GM12878 (cell line): ENCODE data around the gene LYRM4. TPM values are rescaled to one million over a fixed set of nuclear protein-coding genes. Genes with fewer than 3 reads are reported as not detected.

Source experiments
- ATAC-seq: fragments of 200-7000 bp; cut with Tn5 transposase; 3 replicates; pipeline ENCODE4 v1.9.1; 2020; ENCODE audit warnings: mild to moderate bottlenecking, moderate library complexity
- BruUV-seq: library from RNA; stranded (reverse); fragments of 400-500 nt; replicated peaks from 2 replicates; lab custom pipeline; 2021; lab: Mats Ljungman, UMichigan
- CTCF ChIA-PET: fragments of 300-600 bp; sonication (Branson Sonifier 250); formaldehyde crosslinking; extraction: SDS; loops from one replicate; lab custom pipeline; 2021; ENCODE audit warnings: inconsistent platforms; lab: Yijun Ruan, JAX
- POLR2A ChIA-PET: fragments of 350-600 bp; formaldehyde crosslinking; extraction: SDS; loops from one replicate; lab custom pipeline; 2021; ENCODE audit warnings: inconsistent platforms; lab: Charles Lee
- RAD21 ChIA-PET: fragments of 300-600 bp; sonication (Branson Sonifier 250); formaldehyde crosslinking; loops from one replicate; lab custom pipeline; 2023; ENCODE audit warnings: antibody characterized with exemption; ENCODE audit not compliant: unreplicated experiment; lab: Charles Lee
- SMC1A ChIA-PET: fragments of 300-600 bp; sonication (Branson Sonifier 250); formaldehyde crosslinking; loops from one replicate; lab custom pipeline; 2023; ENCODE audit not compliant: unreplicated experiment, uncharacterized antibody; lab: Charles Lee
- DNase-seq: peaks from one replicate; pipeline ENCODE4 v3.0.0-alpha.2; 2011; ENCODE audit warnings: low read depth, low spot score
- FAIRE-seq: peaks from 3 replicates; lab custom pipeline; 2011; peaks lifted over from hg19 to GRCh38; lab: Jason Lieb, UNC
- H2AFZ ChIP-seq: 2 replicates; pipeline ENCODE4 v1.6.0; 2011; ENCODE audit warnings: low read depth, low read length, control low read depth; ENCODE audit not compliant: control insufficient read depth
- H3K27ac ChIP-seq: 2 replicates; pipeline ENCODE4 v1.5.1; 2011; ENCODE audit warnings: control low read depth; ENCODE audit not compliant: control insufficient read depth, insufficient read depth
- H3K27me3 ChIP-seq, 2 experiments: replicated peaks in 1 of 2; 2 replicates each; pipeline versions ENCODE4 v1.6.0 to v1.6.1; 2011; ENCODE audit warnings: low read length in 1 of 2; ENCODE audit not compliant: control insufficient read depth in 2 of 2, insufficient read depth in 2 of 2
- H3K36me3 ChIP-seq, 2 experiments: 2 replicates each; pipeline ENCODE4 v1.5.1; 2011; ENCODE audit warnings: low read length in 1 of 2; ENCODE audit not compliant: control insufficient read depth in 2 of 2, insufficient read depth in 2 of 2
- H3K4me1 ChIP-seq: 2 replicates; pipeline ENCODE4 v1.6.1; 2011; ENCODE audit warnings: mild to moderate bottlenecking, low read length, moderate library complexity, mixed read lengths; ENCODE audit not compliant: control insufficient read depth, insufficient read depth
- H3K4me2 ChIP-seq: 2 replicates; pipeline ENCODE4 v1.6.0; 2011; ENCODE audit warnings: control low read depth; ENCODE audit not compliant: control insufficient read depth, insufficient read depth
- H3K4me3 ChIP-seq: fragments of 200-600 bp; sonication (generic); 2 replicates; pipeline ENCODE4 v1.5.1; 2016
- H3K79me2 ChIP-seq: 2 replicates; pipeline ENCODE4 v1.6.0; 2011; ENCODE audit warnings: low read length; ENCODE audit not compliant: control insufficient read depth, insufficient read depth
- H3K9ac ChIP-seq: 2 replicates; pipeline ENCODE4 v1.8.0; 2011; ENCODE audit warnings: low read length, control low read depth, mixed read lengths; ENCODE audit not compliant: control insufficient read depth, insufficient read depth
- H3K9me3 ChIP-seq: replicated peaks from 3 replicates; pipeline ENCODE4 v1.5.1; 2011; ENCODE audit warnings: mild to moderate bottlenecking, low read length; ENCODE audit not compliant: control insufficient read depth, insufficient read depth
- H4K20me1 ChIP-seq: 2 replicates; pipeline ENCODE4 v1.6.0; 2011; ENCODE audit not compliant: control insufficient read depth, insufficient read depth
- E4F1 ChIP-seq: fragments of 450-650 bp; IDR thresholded peaks from 2 replicates; pipeline ENCODE4 v1.6.1; 2018; ENCODE audit warnings: borderline replicate concordance, mild to moderate bottlenecking; ENCODE audit not compliant: partially characterized antibody
- NKRF ChIP-seq: fragments of 450-650 bp; conservative IDR thresholded peaks from 2 replicates; pipeline ENCODE4 v1.6.1; 2017; ENCODE audit warnings: mild to moderate bottlenecking, moderate library complexity
- SP1 ChIP-seq: IDR thresholded peaks from one replicate; pipeline ENCODE4 v1.6.1; 2011; ENCODE audit warnings: low read depth, low read length
- ZBED1 ChIP-seq: IDR thresholded peaks from 2 replicates; pipeline ENCODE4 v1.6.1; 2016; ENCODE audit warnings: borderline replicate concordance
- WGBS: methylation state at CpG from one replicate; pipeline ENCODE4 v1.1.6; 2016; ENCODE audit warnings: low lambda C conversion rate; ENCODE audit not compliant: insufficient replicate concordance, insufficient coverage; ENCODE audit errors: missing lambda C conversion rate; 5-methylcytosine and 5-hydroxymethylcytosine counted together
- in situ Hi-C: fragments of 300-500 bp; cut with MboI; formaldehyde crosslinking; loops from 9 replicates; pipeline ENCODE4 v1.14.3; 2018; ENCODE audit warnings: mixed read lengths
- intact Hi-C: fragments of 100-400 bp; cut with micrococcal nuclease; formaldehyde crosslinking; loops from one replicate; pipeline ENCODE4 v1.14.2; 2022; ENCODE audit not compliant: unreplicated experiment
- polyA plus RNA-seq, 11 experiments: library from polyadenylated mRNA; depleted of rRNA in 4 of 11; unstranded in 6 of 11; stranded (reverse) in 5 of 11; fragments of >200 nt; fragmentation: Nextera tagmentation in 4 of 11; fragmentation: Illumina TruSeq in 1 of 11; extraction: Ambion mirVana in 4 of 11; extraction: Trizol in 1 of 11; gene quantifications; 1 replicate in 1 of 11; 2 replicates in 10 of 11; pipeline versions ENCODE4 v1.2.1 to v1.2.3, GENCODE V29; 2011 to 2016; ENCODE audit warnings: inconsistent platforms in 2 of 11, missing spikeins in 2 of 11, low read depth in 1 of 11
- total RNA-seq, 4 experiments: library from RNA; depleted of rRNA in 3 of 4; stranded (reverse); fragments of >200 nt in 3 of 4; fragmentation: Illumina TruSeq in 1 of 4; extraction: Trizol in 1 of 4; gene quantifications; 2 replicates each; pipeline versions ENCODE4 v1.2.1 to v1.2.3, GENCODE V29; 2013 to 2021

Gene LYRM4
- total and polyA plus RNA-seq, 10 of the 15 experiments (the other 5 are each of a cell fraction or from before 2014, with no cell fraction given): 32.7 to 66.8 (median 44.0) TPM

GRCh38 chr6:5235830-5236229, 24.9 kb downstream of the LYRM4 start:
- Histone ChIP-seq H4K20me1 (no peaks in the 10 kb centered on the region), H3K4me3 (no peak overlapping the region), H3K36me3 (peaks cover 4 to 8% of the 10 kb centered on the region in 2 experiments; a peak in 3 of 4 replicates), H3K27ac (no peak overlapping the region), H2AFZ (no peak overlapping the region), H3K27me3 (no peaks in the 10 kb centered on the region), H3K4me2 (no peak overlapping the region), H3K4me1 (peaks cover 20% of the 10 kb centered on the region), H3K79me2 (no peaks in the 10 kb centered on the region), H3K9ac (no peak overlapping the region), H3K9me3 (no peaks in the 10 kb centered on the region)
- ChIA-PET SMC1A (interaction anchor here (0.7 to 1.0 kb wide), 2 partner anchors 25 to 67 kb away, joined by 3 to 4 read pairs; partner anchors contain the start of gene LYRM4), CTCF (interaction anchor here (0.6 to 1.1 kb wide), 4 partner anchors 11 to 167 kb away, joined by 3 to 4 read pairs (median 4); no protein-coding TSS in a partner anchor), POLR2A (interaction anchor here (0.6 to 1.1 kb wide), 2 partner anchors 9 to 44 kb away, joined by 3 read pairs; no protein-coding TSS in a partner anchor), RAD21 (interaction anchor here (1.7 kb wide), 1 partner anchor 20 kb away, joined by 3 read pairs; no protein-coding TSS in a partner anchor)
- ATAC-seq (no peak), FAIRE-seq (no peak), DNase-seq (no peak)
- BruUV-seq: no TSS peak
- no peak for TF ChIP-seq NKRF
- TF ChIP-seq E4F1: no peak
- TF ChIP-seq ZBED1: no peak
- TF ChIP-seq SP1: no peak
- WGBS: 97% methylated on average over 2 of the region's 2 CpGs
- intact Hi-C loops (no loop called here), in situ Hi-C loops (no loop called here)
